ENCODE measurements around the gene KRTAP20-1.

KRTAP20-1 gene, protein sequence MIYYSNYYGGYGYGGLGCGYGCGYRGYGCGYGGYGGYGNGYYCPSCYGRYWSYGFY

DNA sequence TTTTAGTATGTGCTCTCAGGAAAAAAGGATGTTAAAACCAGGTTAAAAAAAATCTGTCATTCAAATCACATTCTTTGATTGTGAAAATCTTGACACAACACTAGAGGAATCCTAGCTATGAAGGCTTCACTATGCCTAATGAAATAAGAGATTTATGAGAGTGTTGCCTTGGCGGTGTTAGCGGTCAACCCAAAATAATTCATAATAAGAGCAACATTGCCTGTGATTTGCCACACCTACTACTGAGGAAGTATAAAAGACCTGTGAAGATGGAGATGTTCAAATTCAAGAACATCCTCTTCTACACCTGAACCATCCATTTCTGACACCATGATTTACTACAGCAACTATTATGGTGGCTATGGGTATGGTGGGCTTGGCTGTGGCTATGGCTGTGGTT is at the start of gene KRTAP20-1:
KRTAP20-1 (plus strand) TSS at position 301 of the 400 bp plus-strand sequence; CDS start at position 331, 30 bp downstream.
- no peak for DNase-seq

DNA sequence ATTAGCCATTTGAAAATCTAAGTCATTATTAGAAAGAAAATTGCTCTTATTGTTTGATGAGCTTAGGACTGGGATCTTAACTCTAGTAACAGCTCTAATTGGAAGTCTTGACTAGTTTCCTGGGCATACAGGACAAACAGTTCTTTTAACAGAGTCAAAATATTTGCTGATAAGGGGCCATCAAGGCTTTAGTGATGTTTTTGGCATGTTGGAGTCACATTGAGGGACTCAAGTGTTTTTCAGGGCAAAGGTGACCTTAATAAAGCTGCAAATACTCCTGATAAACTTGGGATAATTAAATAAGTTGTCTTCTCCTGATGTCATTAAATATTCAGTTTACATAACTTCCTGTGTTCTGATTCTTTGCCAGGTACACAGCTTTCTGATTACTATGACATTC is 48.6 kb upstream of the KRTAP20-1 start:
- no peak for DNase-seq

DNA sequence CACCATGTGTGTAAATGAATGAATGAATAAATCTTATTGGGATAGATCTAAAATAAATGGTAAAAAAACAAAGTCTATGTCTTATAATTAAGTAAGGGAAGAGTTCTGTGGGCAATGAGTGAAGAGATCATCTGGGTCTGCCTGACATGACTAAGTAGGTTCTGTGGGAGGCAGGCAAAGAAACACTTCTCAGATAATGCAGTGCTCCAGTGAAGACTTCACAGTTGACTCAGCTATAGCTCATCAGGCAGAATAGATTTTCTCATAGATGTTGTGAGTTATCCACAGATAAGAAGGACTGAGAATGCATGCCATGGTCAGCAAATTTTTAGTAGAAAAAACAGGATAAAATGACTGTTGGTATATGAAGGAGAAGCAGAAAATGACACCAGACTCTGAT is 38.5 kb upstream of the KRTAP20-1 start:
- no peak for DNase-seq

DNA sequence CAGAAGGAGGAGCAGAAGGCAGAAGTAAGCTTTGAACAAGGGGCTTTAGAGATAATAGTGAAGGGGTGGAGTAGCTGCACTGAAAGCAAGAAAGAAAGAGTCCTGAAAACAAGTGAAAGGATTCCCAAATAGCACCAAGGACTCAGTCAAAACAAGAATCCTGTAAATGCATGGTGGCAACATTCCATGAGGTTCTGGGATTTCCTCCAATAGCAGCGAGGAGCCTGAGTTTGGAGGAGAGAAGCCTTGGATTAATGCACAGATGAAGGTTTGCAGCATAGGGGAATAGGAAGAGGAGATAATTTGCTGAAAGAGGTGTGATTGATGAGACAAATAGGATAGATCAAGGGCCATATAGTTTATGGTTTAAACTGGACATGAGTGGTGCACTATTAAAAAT is 36.9 kb upstream of the KRTAP20-1 start:
- no peak for DNase-seq

DNA sequence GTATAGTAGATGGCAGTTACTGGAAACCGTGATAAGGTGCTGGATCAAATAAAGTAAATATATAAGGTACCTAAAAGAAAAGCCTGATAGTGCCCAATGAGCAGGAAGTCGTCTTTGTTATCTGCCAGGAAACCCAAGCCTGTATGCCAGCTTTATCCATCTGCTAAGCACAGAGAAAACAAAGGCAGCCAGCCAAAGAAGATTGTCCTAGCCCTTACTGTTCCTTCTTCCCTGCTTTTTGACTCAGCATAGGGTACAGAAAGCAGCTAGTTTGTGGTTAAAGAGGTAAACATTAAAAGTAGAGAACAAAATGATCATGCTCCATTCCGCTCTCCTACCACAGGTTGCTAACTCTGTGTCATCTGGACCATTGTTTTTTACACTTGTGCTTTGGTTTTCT is 36.1 kb upstream of the KRTAP20-1 start:
- DNase-seq = no peak

DNA sequence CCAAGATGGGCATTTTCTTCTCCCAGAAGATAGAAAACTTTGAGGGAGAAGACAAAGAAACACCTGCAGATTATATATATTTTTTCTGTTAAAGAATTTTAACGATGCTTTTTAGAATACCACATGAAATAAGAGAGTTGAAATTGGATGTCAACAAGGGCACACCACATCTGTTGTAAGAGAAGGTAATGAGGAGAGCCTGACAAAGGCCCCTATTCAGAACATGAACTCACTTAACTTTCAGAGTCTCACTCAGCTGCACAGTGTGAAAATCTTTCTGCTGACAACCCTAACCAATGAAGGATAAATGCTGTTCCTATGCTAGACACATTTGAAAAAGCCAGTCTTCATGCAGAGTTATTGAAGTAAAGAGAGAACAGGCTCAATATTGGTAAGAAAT is 33.4 kb upstream of the KRTAP20-1 start:
- no peak for DNase-seq

DNA sequence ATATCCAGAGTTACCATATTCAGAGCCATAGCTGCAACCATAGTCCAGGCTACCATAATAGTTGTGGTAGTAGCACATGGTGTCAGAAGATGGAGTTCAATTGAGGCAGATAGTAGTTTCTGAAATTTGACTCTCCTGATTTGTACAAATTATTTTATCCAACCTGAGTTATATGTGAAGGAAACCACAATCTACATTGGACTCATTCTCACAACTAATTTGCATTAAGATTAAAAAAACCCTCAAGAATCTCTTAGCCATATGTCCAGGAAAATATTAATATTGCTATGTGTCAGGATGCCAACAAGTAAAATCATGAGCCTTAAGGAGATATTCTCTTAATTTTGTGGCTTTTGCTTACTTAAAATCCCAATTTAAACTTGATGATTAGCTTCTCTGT is 25.9 kb upstream of the KRTAP20-1 start, which contains the start of gene KRTAP22-2:
KRTAP22-2 (minus strand) TSS at position 101 of the 400 bp plus-strand sequence.
- no peak for DNase-seq

DNA sequence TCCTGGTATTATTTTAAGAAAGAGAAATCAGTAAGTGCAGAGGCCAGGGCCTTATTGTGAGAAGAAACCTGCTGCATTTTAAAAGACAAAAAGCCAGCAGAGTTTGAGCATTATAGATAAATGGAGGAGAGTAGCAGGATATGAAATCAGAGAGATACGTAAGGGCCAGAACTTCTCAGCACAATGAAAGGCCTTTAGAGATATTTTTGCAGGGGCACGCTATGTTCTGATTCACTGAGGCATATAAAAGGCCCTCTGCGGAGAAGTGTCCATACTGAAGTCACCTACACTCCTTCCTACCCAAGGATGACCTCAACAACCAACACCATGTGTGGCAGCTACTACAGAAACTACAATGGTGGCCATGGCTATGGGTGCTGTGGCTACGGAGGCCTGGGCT is 24.1 kb upstream of the KRTAP20-1 start, which contains the start of gene KRTAP6-3:
KRTAP6-3 (plus strand) TSS at position 301 of the 400 bp plus-strand sequence; CDS start at position 307, 6 bp downstream.
- no peak for DNase-seq

DNA sequence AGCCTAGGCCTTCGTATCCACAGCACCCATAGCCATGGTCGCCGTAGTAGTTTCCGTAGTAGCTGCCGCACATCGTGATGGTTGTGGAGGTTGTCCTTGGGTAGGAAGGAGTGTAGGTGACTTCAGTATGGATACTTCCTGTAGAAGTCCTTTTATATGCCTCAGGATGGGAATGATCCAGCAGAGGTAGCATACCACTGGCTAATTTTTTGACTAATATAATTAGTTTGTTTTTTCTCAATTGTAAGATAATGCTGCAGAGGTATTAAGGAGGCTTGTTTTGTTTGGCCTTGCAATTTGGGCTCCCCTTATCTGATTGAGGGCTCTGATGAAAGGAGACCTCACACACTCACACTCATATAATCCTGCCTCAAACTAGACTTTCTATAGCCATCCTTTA is 17.4 kb upstream of the KRTAP20-1 start, which contains the start of gene KRTAP6-2:
KRTAP6-2 (minus strand) TSS at position 101 of the 400 bp plus-strand sequence; CDS start at position 73, 28 bp downstream.
- DNase-seq = no peak

DNA sequence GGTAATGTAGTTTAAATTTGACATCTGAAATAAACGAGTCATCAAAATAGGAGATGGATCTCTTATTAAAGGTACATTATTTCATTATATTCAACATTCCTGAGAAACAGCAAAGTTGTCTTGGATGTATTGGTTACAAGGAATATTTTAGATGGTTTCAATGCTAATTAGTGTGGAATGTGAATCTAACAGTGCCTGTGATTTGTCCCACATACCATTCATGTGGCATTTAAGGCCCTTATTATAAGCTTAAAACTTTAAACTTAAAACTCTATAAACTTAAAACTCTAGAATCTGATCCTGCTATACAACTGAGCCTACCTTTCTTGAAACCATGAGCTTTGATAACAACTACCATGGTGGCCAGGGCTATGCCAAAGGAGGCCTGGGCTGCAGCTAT is 15.4 kb upstream of the KRTAP20-1 start, which contains the start of gene KRTAP22-1:
KRTAP22-1 (plus strand) TSS at position 301 of the 400 bp plus-strand sequence.
- DNase-seq = no peak

DNA sequence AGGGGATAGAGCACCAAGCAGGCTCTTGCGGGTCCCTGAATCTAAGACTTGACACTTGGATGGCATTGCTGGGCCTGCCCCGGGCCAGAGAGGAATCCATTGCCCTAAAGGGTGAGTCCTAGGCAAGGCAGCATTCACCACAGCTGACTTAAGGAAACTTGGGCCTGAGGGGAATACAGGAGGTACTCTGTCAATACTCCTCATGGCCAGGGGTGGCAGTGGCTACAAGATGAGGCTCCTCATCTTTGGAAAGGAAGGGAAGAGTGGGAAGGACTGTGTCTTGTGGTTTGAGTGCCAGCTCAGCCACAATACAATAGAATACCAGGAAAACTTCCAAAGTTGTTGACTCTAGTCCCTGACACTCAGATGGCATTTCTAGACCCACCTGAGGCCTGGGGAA is 10.3 kb upstream of the KRTAP20-1 start:
- no peak for DNase-seq

DNA sequence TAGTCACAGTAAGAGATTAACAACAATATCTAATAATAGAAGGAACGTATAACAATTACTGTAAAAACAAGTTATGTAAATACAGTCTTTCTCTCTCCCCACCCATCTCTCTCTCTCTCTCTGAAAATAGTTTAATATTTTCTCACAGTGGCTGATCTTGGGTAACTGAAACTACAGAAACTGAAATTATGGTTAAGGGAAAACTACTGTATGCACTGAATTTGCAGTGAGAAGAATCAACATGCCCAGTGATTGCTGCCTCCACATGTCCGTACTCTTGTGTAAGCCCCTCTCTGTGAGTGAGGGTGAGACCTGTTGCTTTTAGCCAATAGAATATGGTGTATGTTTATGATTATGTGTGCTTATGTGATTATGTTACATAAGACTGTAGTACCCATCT is 4.1 kb upstream of the KRTAP20-1 start:
- DNase-seq = no peak

DNA sequence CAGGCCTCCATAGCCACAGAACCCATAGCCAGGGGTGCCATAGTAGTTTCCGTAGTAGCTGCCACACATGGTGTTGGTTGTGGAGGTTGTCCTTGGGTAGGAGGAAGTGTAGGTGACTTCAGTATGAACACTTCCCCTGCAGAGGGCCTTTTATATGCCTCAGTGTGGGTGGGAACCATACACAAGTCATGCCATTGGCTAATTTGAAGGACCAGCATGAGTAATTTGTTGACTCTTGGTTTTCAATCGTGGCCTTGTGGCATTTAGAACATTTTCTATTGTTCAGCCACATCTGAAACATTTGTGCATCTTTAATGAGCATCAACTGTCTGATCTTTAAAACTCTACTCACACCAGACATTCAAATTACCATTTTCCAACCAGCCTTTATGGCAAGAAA is 2.4 kb upstream of the KRTAP20-1 start, which contains the start of gene KRTAP6-1:
KRTAP6-1 (minus strand) TSS at position 95 of the 400 bp plus-strand sequence; CDS start at position 69, 26 bp downstream.
- no peak for DNase-seq

DNA sequence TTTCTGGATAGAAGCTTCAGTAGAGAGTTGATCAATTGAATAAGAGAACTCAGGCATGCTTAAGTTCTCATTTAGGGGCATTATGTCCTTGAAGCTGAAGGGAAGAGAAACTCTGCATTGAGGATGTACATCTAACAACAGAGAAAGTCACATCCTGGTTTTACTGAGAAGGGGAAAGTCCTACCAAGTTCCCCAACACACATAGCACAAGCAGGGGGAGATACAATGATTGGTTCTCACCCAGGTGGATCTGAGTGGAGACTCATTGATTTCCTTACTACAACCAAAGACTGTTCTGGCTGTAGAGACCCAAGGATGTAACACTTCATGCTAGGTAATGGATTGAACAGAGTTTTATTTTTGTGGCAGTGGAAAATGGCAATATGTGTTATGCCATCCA is 1.0 kb upstream of the KRTAP20-1 start:
- DNase-seq = no peak

DNA sequence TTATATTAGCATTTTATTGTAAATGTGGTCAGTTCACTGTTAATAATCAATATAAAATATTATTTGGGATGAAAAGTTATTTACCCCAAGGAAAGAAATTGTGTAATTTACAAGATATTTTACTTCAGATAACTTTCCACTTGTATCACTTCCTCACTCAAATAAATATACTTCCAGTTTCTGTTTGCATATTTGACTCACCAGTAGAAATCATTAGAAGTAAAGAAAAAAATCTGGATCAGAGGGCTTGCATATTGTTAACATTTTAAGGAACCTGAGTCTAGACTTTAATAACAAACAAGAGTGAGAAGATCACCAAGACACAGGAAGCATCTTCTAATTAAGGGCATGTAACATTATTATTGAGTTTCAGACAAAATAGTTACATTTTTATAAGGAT is 3.9 kb downstream of the KRTAP20-1 start:
- peak; percentile 14 for DNase-seq

DNA sequence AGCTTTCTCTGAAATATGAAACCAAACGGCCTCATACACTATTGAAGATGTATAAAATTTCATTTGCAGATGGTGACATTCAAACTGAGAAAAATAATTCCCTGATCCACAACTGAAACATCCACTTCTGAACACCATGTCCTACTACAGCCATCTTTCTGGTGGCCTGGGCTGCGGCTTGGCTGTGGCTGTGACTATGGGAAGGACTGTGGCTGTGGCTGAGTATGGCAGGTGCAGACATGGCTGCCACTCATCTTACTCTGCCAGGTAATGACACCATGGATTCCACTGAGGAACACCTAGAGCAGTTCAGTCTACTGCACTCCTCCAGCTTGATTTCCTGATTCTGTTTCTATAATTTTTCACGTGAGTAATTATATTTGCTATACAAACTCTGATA is 4.3 kb downstream of the KRTAP20-1 start, which contains the start of gene KRTAP20-4:
KRTAP20-4 (plus strand) TSS at position 106 of the 400 bp plus-strand sequence.
- DNase-seq = no peak

DNA sequence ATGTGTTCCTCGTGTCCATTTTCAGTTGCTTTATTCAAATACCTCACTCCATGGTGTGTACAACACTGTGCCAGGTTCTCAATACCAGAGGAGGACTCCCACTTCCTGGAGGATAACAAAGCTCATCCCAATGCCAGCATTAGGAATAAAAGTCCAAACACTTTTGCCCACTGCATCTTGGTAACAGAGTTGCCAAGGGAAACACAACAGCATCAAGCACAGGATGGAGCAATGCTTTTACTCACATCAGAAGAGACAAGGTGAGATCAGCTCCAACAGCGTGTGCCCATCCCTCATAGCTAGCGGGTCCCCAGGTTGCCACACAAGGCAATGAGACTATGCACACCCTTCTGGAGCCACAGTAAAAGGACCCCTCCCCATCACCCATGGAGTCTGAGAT is 7.1 kb downstream of the KRTAP20-1 start:
- DNase-seq = no peak

DNA sequence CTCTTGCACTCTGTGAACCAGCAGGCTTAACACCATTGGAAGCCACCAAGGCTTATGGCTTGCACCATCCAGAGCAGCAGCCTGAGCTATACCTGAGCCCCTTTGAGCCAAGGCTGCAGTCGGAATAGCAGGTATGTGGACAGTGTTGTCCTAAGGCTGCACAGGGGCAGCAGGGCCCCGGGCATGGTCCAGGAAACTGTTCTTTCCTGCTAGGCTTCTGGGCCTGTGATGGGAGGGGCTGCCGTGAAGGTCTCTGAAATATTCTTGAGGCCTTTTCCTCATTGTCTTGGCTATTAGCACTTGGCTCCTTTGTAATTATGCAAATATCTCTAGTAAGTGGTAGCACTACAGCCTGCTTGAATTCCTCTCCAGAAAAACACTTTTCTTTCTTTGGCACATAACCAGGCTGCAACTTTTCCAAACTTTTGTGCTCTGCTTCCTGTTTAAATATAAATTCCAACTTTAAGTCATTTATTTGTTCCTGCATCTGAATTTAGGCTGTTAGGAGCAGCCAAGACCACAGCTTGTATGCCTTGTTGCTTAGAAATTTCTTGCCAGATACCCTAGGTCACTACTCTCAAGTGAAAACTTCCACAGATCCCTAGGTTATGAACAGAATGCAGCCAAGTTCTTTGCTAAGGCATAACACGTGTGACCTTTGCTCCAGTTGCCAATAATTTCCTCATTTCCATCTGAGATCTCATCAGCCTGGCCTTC is 9.4 kb downstream of the KRTAP20-1 start:
- DNase-seq = no peak

DNA sequence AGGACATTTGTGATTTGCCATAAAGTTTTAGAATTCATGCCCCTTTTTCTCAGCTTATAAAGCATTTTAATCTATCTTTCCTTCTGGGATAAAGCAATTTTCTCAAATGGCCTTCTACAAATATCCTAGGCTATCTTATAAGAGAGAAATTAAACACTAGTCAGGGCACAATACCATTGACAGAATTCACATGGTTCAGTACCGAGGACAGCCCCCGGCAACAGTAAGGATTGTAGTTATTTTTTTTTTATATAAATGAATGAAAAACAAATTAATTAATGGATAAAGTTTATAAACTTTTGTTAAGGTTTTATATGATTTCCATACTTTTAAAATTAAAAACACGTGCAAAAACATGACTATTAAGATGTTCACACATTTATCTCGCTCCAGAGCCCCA is 11.9 kb downstream of the KRTAP20-1 start:
- no peak for DNase-seq

DNA sequence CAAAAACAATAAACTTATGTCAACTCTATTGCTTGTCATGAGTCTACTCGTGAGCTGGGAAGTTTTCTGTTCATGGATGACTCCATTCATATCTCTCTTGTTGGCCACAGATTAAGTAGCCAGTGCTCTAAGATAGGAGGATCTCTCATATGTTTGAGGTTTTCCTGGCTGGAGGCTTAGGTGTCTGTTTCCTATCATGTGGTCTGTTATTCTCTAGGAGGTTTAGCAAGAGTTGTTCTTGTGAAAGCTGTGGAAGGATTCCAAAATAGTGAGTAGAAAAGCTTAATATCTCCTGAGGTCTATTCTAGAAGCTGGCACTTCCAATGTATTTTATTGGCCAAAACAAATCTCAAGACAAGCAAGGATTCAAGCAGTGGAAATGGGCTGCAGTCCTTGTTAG is 13.0 kb downstream of the KRTAP20-1 start:
- DNase-seq = no peak

DNA sequence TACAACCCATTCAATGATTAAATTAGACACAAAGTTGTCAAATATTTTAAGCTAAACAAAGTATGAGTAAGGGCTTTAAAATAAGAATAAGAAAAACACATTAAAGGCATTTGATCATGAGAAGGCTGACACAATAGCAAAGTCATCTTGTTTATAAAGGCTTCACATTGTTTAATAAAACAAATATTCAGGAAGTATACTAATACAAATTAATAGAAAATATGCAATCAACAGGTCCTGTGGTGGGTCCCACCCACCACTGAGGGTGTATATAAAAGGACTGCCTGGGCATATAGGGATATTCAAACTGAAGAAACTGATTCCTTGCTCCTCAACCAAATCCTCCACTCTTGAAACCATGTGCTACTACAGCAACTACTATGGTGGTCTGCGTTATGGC is 18.7 kb downstream of the KRTAP20-1 start, which contains the start of gene KRTAP20-2:
KRTAP20-2 (plus strand) TSS at position 301 of the 400 bp plus-strand sequence; CDS start at position 359, 58 bp downstream.
- no peak for DNase-seq

DNA sequence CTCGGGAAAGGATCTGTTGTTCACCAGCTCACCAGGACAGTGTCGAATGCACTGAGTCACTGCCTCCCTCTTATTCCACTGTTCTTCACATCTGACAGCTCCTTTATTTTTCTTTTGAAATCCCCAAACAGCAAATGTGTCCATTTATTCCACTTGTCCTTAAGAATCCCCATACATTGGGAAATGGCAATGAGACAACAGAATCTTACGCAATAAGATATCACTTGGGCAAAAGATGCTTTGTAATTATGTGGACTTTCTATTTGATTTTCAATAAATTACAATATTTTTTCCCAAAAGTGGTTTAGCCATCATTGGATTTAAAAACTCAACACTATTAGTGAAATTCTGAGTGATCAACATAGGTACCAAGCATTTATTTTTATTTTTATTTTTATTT is 22.5 kb downstream of the KRTAP20-1 start:
- DNase-seq = no peak

DNA sequence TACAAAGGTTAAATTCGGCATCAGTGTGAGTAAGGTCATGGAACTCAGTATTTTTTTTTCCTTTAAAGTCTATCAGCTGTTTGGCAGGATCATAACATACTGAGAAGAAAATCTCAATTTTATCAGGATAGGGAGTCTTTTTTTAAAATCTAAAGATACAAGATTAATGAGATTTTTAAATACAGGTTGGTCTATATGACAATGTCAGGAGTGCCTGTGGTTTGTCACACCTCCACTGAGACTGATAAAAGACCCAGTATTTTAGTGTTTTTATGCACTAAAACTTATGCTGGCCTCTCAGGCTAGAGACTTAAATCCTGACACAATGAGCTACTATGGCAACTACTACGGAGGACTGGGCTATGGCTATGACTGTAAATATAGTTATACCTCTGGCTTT is 26.3 kb downstream of the KRTAP20-1 start, which contains the start of gene KRTAP20-3:
KRTAP20-3 (plus strand) TSS at position 301 of the 400 bp plus-strand sequence.
- no peak for DNase-seq

DNA sequence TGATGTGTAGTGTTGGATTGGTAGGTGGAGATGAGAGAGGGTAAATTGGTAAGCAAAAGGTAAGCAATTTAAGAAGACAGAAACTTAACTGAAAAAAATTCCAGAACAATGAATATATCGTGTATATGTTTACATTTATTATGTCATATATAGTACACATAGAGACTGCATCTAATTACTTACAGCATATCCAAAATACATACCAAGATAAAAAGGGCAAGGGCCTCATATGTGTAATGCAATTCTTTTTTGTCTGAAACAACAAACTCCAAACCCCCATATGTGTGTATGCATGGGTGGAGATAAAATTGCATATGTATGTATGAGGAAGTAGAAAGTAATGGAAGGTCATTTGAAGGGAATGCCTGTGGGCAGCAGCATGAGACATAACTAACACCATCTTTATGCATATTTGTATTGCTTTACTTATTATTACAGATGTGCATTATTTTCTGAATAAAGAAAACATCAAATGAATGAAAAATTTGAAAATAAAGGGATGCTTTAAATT is 30.7 kb downstream of the KRTAP20-1 start:
- no peak for DNase-seq
